A172 (cell line): ENCODE results near the gene OSGIN1. TPM values are rescaled to one million over a fixed set of nuclear protein-coding genes. Genes with fewer than 3 reads are reported as not detected.
A peak's percentile ranks its signal among the peaks of the same experiment; 100 is the strongest.

ENCODE experiments used
- DNase-seq: peaks from one replicate; pipeline ENCODE4 v3.0.0-alpha.2; 2015; ENCODE audit warnings: low spot score
- total RNA-seq: library from RNA; depleted of rRNA; stranded (reverse); fragments of >200 nt; shearing (Covaris generic); gene quantifications from 2 replicates; pipeline ENCODE4 v1.2.3, GENCODE V29; 2014

Gene OSGIN1
- total RNA-seq, 1 experiment from 2014 or later = 10.6 TPM

- peak; percentile 83 for DNase-seq
These were observed 26.2 kb upstream of the OSGIN1 start for GRCh38 chr16:83926726-83927397.

DNA sequence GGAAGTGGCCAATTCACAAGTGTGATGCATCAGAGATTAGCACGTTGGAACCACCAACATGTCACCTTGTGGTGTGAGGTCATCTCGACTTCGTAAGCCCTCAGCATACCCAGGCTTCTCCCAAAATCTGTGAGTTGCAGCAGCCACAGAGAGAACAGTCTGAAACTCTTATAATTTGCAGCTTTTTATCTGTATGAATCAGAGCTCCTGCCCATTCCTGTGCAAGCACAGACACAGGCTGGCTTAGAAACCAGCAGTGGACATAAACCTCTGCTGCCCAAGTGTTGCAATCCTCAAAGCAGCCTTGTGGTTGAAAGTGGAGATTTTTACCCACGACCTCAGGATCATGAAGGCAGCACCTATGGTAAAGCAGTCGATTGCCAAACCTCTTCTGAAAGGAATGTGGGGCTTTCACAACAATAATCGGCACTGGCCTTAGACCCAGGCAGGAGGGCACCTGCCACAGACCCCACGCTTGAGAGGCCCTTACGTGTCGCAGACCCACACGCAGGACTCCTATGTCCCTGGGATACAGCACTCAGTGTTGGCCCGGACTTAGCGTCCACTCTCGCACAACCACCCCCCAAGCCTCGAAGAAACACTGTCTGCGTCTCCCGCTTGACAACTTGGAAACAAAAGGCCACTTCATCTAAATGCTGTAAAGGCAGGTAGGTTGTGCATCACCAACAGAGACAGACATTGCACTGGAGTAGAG is 24.5 kb upstream of the OSGIN1 start:
- DNase-seq = peak; percentile 61

- DNase-seq = no peak
These were observed 23.1 kb upstream of the OSGIN1 start for GRCh38 chr16:83929811-83930555.

DNA sequence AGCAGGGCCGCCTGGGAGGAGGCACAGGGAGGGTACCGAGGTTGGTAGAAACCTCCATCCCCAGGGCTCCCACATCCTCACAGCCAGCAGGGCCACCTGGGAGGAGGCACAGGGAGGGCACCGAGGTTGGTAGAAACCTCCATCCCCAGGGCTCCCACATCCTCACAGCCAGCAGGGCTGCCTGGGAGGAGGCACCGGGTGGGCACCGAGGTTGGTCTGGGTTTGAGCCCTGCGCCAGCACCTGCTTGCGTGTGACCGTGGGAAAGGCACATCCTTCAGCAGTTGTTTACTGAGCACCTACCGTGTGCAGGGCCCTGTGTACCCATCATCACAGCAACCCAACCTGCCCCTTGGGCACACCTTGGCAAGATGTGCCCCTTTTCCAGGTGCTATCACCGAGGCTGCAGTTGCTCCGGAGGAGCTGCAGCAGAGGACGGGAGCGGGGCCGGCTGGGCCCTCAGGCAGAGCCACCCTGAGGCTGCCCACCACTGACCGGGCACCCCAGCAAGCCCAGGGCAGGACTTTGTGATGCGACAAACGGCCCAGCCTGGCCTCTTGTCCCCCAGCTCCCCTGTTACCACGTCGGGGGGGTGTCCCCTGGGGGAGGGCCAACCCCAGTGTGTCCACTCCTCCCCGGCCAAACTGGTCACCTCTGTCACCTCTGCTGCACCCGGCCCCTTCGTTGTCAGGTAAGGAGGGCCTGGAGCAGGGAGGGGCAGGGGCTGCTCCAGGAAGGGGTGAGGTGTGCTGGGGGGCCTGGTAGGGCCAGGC is 22.1 kb upstream of the OSGIN1 start:
- DNase-seq = no peak

GRCh38 chr16:83931556-83931955 is 21.5 kb upstream of the OSGIN1 start:
- no peak for DNase-seq

GRCh38 chr16:83932304-83932703 is 20.7 kb upstream of the OSGIN1 start:
- no peak for DNase-seq

GRCh38 chr16:83932955-83933673 is 19.9 kb upstream of the OSGIN1 start:
- no peak for DNase-seq

- DNase-seq = no peak
These were observed 19.0 kb upstream of the OSGIN1 start for GRCh38 chr16:83933885-83934683.

DNA sequence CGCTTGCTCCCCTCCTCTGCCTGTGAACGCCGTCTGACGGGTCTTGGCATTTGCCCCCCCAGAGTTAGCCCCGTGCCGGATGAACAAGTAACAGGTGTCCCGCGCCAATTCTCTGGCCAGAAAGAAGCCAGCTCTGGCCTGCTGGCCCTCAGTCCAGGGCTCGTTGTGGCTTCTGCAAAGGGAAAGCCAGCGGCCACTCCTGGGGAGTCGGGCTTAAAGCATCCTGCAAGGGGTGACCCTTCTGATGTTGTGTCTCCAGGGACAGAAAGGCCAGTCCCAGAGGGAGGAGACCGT is 18.4 kb upstream of the OSGIN1 start:
- no peak for DNase-seq

GRCh38 chr16:83935005-83935857 is 17.8 kb upstream of the OSGIN1 start:
- no peak for DNase-seq

GRCh38 chr16:83935858-83936255 is 17.2 kb upstream of the OSGIN1 start:
- no peak for DNase-seq

DNA sequence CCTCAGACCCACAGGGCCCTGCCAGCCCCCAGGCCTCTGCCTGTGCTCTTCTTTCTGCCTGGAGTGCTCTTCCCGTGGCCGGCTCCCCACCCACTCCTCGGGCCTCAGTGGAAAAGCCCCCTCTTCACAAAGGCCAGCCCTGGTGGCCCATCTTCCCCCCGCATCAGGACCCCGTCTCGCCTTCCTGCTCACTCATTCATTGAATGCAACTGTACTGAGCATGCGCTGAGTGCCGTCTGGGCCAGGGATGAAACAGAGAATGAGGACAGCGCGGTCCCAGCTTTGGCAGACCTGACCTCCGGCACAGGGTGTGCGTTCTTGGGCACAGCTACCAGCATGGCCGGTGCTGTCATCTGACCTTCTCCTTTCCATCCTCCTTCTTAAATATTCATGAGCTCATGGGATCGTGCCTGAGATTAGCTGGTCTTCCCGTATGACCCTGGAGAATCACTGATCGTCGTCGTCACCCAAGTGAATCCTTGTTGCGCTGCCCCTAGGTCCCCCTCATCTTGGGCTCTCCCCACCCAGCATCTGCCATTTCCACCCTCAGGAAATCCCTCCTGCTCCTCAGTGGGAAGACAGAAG is 16.4 kb upstream of the OSGIN1 start:
- DNase-seq = no peak

DNA sequence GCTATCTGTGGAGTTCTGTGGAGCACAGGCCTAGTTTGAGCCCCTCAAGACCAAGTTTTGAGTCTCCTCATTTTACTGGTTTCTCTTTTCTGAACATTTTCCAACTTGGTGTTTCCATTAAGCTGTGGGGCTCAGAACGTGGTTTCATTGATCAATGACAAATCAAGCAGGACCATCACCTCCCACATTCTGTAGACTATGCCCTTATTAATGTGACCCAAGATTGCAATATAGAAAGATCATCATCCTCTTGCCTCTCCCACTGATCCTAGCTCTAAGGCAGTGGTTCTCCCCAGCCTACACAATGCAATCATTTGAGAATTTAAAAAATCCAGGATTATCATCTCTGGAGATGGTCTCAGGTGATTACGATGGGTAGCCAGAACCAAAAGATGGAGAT is 15.8 kb upstream of the OSGIN1 start:
- DNase-seq = no peak

GRCh38 chr16:83937922-83938885 is 14.8 kb upstream of the OSGIN1 start:
- DNase-seq = no peak

- DNase-seq = no peak
These were observed 13.7 kb upstream of the OSGIN1 start for GRCh38 chr16:83939266-83939855.

DNA sequence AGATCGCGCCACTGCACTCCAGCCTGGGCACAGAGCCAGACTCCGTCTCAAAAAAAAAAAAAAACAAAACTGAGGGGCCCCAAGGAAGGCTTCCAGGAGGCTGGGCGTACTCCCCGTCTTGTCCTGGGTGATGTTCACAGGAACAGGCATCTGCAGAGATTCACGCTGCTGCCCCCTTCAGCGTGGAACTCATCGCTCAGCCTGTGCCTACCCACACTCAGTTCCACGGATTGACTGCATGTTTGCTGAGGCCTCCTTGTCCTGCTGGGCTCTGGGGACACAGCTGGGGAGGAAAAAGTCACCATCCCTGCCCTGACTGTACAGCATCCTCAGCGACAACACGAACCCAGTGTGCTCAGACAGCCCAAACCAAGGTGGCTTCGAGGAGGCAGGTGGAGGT is 12.9 kb upstream of the OSGIN1 start:
- DNase-seq = no peak

- DNase-seq = no peak
These were observed 12.2 kb upstream of the OSGIN1 start for GRCh38 chr16:83940630-83941378.
